WTC11 (cell line): ENCODE measurements around the gene PGP. TPM values are rescaled to one million over a fixed set of nuclear protein-coding genes. Genes with fewer than 3 reads are reported as not detected.

Source experiments
- ATAC-seq: fragments of 200-7000 bp; cut with Tn5 transposase; 2 replicates; pipeline ENCODE4 v1.10.0; 2021; ENCODE audit warnings: mild to moderate bottlenecking, moderate library complexity
- CTCF ChIA-PET: fragments of 300-600 bp; sonication (Branson Sonifier 250); formaldehyde crosslinking; loops from one replicate; lab custom pipeline; 2021; ENCODE audit warnings: antibody characterized with exemption; lab: Charles Lee
- POLR2A ChIA-PET: fragments of 350-600 bp; sonication (Branson Sonifier 250); formaldehyde crosslinking; loops from one replicate; lab custom pipeline; 2021; ENCODE audit warnings: antibody characterized with exemption; lab: Charles Lee
- DNase-seq: peaks from one replicate; pipeline ENCODE4 v3.0.0; 2021; ENCODE audit warnings: low spot score
- H3K27ac Mint-ChIP-seq: 2 replicates; pipeline ENCODE4 v1.8.0; 2021; ENCODE audit warnings: mixed read lengths
- H3K27me3 Mint-ChIP-seq: 2 replicates; pipeline ENCODE4 v1.8.0; 2021; ENCODE audit warnings: low read depth, mild to moderate bottlenecking, moderate library complexity, mixed read lengths
- H3K36me3 Mint-ChIP-seq: 2 replicates; pipeline ENCODE4 v1.8.0; 2021; ENCODE audit warnings: mixed read lengths
- H3K4me1 Mint-ChIP-seq: 2 replicates; pipeline ENCODE4 v1.8.0; 2022; ENCODE audit warnings: mixed read lengths
- H3K4me3 Mint-ChIP-seq: 2 replicates; pipeline ENCODE4 v1.8.0; 2021; ENCODE audit warnings: mild to moderate bottlenecking, moderate library complexity, mixed read lengths
- H3K9me3 Mint-ChIP-seq: 2 replicates; pipeline ENCODE4 v1.8.0; 2021; ENCODE audit warnings: mixed read lengths
- ATF1 ChIP-seq: sonication (generic); formaldehyde crosslinking; IDR thresholded peaks from 2 replicates; pipeline ENCODE4 v1.8.1; 2023; ENCODE audit warnings: mild to moderate bottlenecking, moderate library complexity, missing genetic modification reagents
- EMX1 ChIP-seq: fragments of 250-450 bp; sonication (Bioruptor Pico); IDR thresholded peaks from 2 replicates; pipeline ENCODE4 v1.8.0; 2021; ENCODE audit warnings: mild to moderate bottlenecking
- GTF2I ChIP-seq: fragments of 250-450 bp; sonication (Bioruptor Pico); conservative IDR thresholded peaks from 2 replicates; pipeline ENCODE4 v1.4.0; 2021; ENCODE audit warnings: mild to moderate bottlenecking
- HMGA2 ChIP-seq: fragments of 250-450 bp; sonication (Bioruptor Pico); IDR thresholded peaks from 2 replicates; pipeline ENCODE4 v1.4.0; 2021; ENCODE audit warnings: mild to moderate bottlenecking, moderate library complexity
- MXD4 ChIP-seq: fragments of 250-450 bp; sonication (Bioruptor Pico); IDR thresholded peaks from 2 replicates; pipeline ENCODE4 v1.8.0; 2021; ENCODE audit warnings: mild to moderate bottlenecking, moderate library complexity, borderline replicate concordance
- NFATC4 ChIP-seq: fragments of 250-450 bp; sonication (Bioruptor Pico); IDR thresholded peaks from 2 replicates; pipeline ENCODE4 v1.9.0; 2021; ENCODE audit warnings: mild to moderate bottlenecking
- OVOL2 ChIP-seq: fragments of 250-450 bp; sonication (Bioruptor Pico); IDR thresholded peaks from 2 replicates; pipeline ENCODE4 v1.9.0; 2021; ENCODE audit warnings: mild to moderate bottlenecking, borderline replicate concordance
- PRRX2 ChIP-seq: fragments of 250-450 bp; sonication (Bioruptor Pico); IDR thresholded peaks from 2 replicates; pipeline ENCODE4 v1.8.0; 2021; ENCODE audit warnings: mild to moderate bottlenecking
- SMAD3 ChIP-seq: sonication (generic); formaldehyde crosslinking; IDR thresholded peaks from 2 replicates; pipeline ENCODE4 v1.8.0; 2022; ENCODE audit warnings: missing genetic modification reagents, mild to moderate bottlenecking, borderline replicate concordance
- SP1 ChIP-seq: sonication (generic); formaldehyde crosslinking; conservative IDR thresholded peaks from 2 replicates; pipeline ENCODE4 v1.8.1; 2022; ENCODE audit warnings: missing genetic modification reagents
- TCF7 ChIP-seq: sonication (generic); formaldehyde crosslinking; IDR thresholded peaks from 2 replicates; pipeline ENCODE4 v1.8.0; 2022; ENCODE audit warnings: mild to moderate bottlenecking, low read depth, missing genetic modification reagents, moderate library complexity
- TP53 ChIP-seq: sonication (generic); formaldehyde crosslinking; IDR thresholded peaks from 2 replicates; pipeline ENCODE4 v1.8.1; 2023; ENCODE audit warnings: mild to moderate bottlenecking, missing genetic modification reagents
- ZNF232 ChIP-seq: sonication (generic); formaldehyde crosslinking; IDR thresholded peaks from 2 replicates; pipeline ENCODE4 v1.8.0; 2022; ENCODE audit warnings: mild to moderate bottlenecking, missing genetic modification reagents
- total RNA-seq: library from RNA; stranded (reverse); gene quantifications from 3 replicates; pipeline ENCODE4 v1.2.3, GENCODE V29; 2021
- TF ChIP-seq, protein P1 (sequence below): sonication (generic); formaldehyde crosslinking; IDR thresholded peaks from 2 replicates; pipeline ENCODE4 v1.8.0; 2023; ENCODE audit warnings: missing genetic modification reagents
- TF ChIP-seq, protein P2 (sequence below): fragments of 250-450 bp; sonication (Bioruptor Pico); IDR thresholded peaks from 2 replicates; pipeline ENCODE4 v1.9.0; 2021; ENCODE audit warnings: mild to moderate bottlenecking
- TF ChIP-seq, protein P3 (sequence below): sonication (generic); formaldehyde crosslinking; IDR thresholded peaks from 2 replicates; pipeline ENCODE4 v1.8.0; 2023; ENCODE audit warnings: mild to moderate bottlenecking, missing genetic modification reagents
- TF ChIP-seq, protein P4 (sequence below): sonication (generic); formaldehyde crosslinking; IDR thresholded peaks from 2 replicates; pipeline ENCODE4 v1.8.0; 2022; ENCODE audit warnings: missing genetic modification reagents
- TF ChIP-seq, protein P5 (sequence below): sonication (generic); formaldehyde crosslinking; IDR thresholded peaks from 2 replicates; pipeline ENCODE4 v1.8.1; 2022; ENCODE audit warnings: low read depth, missing genetic modification reagents, borderline replicate concordance
- TF ChIP-seq, protein P6 (sequence below): sonication (generic); formaldehyde crosslinking; IDR thresholded peaks from 2 replicates; pipeline ENCODE4 v1.8.0; 2023; ENCODE audit warnings: missing genetic modification reagents, mild to moderate bottlenecking, borderline replicate concordance

PGP gene
- total RNA-seq, 1 experiment from 2014 or later, result 39.5 TPM

DNA sequence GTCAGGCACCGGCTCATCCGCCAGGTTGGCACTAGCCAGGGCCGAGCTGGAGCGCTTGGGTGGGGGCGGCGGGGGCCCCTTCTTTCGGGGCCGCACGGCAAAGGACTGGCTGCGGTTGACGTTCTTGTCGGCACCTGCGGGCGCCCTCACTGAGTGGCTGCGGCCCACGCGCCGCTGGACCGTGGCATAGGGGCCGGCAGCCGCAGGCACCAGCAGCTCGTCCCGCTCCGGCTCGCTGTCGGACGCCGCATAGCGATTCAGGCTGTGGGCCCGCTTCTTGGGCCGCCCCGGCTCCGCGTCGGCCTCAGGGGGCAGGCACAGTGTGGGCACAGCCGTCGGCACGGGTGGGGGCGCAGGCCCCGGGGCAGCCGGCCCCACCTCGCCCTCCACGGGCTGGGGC lies 34.2 kb downstream of the PGP start:
- Mint-ChIP-seq H3K4me1 (0 out of 2 replicates have a peak, but pooled peaks cover 3% of the 10 kb centered on the region), H3K27ac (no peak overlapping the region), H3K36me3 (peaks cover 6% of the 10 kb centered on the region), H3K4me3 (no peak overlapping the region), H3K27me3 (no peaks in the 10 kb centered on the region), H3K9me3 (no peaks in the 10 kb centered on the region)
- POLR2A ChIA-PET, result no interaction called here
- ATAC-seq, result no peak
- TF ChIP-seq SP1 (CRISPR knock-in tag) (no peak), GTF2I (CRISPR knock-in tag) (no peak), ZNF232 (CRISPR knock-in tag) (no peak), HMGA2 (no peak), TP53 (CRISPR knock-in tag) (no peak), MXD4 (CRISPR knock-in tag) (no peak), OVOL2 (no peak), NFATC4 (no peak), ATF1 (CRISPR knock-in tag) (no peak)
- TF ChIP-seq, protein P1, sequence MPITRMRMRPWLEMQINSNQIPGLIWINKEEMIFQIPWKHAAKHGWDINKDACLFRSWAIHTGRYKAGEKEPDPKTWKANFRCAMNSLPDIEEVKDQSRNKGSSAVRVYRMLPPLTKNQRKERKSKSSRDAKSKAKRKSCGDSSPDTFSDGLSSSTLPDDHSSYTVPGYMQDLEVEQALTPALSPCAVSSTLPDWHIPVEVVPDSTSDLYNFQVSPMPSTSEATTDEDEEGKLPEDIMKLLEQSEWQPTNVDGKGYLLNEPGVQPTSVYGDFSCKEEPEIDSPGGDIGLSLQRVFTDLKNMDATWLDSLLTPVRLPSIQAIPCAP (CRISPR knock-in tag), result no peak
- TF ChIP-seq, protein P2, sequence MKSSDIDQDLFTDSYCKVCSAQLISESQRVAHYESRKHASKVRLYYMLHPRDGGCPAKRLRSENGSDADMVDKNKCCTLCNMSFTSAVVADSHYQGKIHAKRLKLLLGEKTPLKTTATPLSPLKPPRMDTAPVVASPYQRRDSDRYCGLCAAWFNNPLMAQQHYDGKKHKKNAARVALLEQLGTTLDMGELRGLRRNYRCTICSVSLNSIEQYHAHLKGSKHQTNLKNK, result no peak
- TF ChIP-seq, protein P3, sequence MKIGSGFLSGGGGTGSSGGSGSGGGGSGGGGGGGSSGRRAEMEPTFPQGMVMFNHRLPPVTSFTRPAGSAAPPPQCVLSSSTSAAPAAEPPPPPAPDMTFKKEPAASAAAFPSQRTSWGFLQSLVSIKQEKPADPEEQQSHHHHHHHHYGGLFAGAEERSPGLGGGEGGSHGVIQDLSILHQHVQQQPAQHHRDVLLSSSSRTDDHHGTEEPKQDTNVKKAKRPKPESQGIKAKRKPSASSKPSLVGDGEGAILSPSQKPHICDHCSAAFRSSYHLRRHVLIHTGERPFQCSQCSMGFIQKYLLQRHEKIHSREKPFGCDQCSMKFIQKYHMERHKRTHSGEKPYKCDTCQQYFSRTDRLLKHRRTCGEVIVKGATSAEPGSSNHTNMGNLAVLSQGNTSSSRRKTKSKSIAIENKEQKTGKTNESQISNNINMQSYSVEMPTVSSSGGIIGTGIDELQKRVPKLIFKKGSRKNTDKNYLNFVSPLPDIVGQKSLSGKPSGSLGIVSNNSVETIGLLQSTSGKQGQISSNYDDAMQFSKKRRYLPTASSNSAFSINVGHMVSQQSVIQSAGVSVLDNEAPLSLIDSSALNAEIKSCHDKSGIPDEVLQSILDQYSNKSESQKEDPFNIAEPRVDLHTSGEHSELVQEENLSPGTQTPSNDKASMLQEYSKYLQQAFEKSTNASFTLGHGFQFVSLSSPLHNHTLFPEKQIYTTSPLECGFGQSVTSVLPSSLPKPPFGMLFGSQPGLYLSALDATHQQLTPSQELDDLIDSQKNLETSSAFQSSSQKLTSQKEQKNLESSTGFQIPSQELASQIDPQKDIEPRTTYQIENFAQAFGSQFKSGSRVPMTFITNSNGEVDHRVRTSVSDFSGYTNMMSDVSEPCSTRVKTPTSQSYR (CRISPR knock-in tag), result no peak
- TF ChIP-seq, protein P4, sequence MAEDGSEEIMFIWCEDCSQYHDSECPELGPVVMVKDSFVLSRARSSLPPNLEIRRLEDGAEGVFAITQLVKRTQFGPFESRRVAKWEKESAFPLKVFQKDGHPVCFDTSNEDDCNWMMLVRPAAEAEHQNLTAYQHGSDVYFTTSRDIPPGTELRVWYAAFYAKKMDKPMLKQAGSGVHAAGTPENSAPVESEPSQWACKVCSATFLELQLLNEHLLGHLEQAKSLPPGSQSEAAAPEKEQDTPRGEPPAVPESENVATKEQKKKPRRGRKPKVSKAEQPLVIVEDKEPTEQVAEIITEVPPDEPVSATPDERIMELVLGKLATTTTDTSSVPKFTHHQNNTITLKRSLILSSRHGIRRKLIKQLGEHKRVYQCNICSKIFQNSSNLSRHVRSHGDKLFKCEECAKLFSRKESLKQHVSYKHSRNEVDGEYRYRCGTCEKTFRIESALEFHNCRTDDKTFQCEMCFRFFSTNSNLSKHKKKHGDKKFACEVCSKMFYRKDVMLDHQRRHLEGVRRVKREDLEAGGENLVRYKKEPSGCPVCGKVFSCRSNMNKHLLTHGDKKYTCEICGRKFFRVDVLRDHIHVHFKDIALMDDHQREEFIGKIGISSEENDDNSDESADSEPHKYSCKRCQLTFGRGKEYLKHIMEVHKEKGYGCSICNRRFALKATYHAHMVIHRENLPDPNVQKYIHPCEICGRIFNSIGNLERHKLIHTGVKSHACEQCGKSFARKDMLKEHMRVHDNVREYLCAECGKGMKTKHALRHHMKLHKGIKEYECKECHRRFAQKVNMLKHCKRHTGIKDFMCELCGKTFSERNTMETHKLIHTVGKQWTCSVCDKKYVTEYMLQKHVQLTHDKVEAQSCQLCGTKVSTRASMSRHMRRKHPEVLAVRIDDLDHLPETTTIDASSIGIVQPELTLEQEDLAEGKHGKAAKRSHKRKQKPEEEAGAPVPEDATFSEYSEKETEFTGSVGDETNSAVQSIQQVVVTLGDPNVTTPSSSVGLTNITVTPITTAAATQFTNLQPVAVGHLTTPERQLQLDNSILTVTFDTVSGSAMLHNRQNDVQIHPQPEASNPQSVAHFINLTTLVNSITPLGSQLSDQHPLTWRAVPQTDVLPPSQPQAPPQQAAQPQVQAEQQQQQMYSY (CRISPR knock-in tag), result no peak
- TF ChIP-seq, protein P5, sequence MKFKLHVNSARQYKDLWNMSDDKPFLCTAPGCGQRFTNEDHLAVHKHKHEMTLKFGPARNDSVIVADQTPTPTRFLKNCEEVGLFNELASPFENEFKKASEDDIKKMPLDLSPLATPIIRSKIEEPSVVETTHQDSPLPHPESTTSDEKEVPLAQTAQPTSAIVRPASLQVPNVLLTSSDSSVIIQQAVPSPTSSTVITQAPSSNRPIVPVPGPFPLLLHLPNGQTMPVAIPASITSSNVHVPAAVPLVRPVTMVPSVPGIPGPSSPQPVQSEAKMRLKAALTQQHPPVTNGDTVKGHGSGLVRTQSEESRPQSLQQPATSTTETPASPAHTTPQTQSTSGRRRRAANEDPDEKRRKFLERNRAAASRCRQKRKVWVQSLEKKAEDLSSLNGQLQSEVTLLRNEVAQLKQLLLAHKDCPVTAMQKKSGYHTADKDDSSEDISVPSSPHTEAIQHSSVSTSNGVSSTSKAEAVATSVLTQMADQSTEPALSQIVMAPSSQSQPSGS, result no peak
- no peak for DNase-seq
- CTCF ChIA-PET, result no interaction called here

DNA sequence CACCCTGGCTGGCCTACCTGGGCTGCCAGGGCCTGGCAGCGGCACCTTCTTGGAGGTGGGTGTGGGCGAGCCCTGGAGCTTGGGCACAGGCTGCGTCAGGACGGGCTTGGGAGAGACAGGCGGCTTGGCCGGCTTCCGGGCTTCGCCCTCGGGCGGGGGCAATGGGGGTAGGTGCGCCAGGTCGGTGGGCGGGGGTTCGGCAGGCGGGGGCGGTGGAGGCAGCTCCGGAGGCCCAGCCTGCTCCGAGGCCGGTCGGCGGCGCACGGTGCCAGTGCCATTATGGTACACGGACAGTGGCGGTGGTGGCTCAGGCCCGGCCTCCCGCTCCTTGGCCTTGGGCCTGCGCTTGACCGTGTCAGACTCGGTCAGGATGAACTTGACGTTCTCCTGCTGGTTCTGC lies 35.1 kb downstream of the PGP start:
- Mint-ChIP-seq H3K27me3 (no peaks in the 10 kb centered on the region), H3K4me3 (no peak overlapping the region)
- CTCF ChIA-PET, result no interaction called here
- DNase-seq, result no peak
- TF ChIP-seq TCF7 (CRISPR knock-in tag), result no peak
- TF ChIP-seq PRRX2 (CRISPR knock-in tag), result no peak
- TF ChIP-seq SMAD3 (CRISPR knock-in tag), result no peak
- TF ChIP-seq, protein P6, sequence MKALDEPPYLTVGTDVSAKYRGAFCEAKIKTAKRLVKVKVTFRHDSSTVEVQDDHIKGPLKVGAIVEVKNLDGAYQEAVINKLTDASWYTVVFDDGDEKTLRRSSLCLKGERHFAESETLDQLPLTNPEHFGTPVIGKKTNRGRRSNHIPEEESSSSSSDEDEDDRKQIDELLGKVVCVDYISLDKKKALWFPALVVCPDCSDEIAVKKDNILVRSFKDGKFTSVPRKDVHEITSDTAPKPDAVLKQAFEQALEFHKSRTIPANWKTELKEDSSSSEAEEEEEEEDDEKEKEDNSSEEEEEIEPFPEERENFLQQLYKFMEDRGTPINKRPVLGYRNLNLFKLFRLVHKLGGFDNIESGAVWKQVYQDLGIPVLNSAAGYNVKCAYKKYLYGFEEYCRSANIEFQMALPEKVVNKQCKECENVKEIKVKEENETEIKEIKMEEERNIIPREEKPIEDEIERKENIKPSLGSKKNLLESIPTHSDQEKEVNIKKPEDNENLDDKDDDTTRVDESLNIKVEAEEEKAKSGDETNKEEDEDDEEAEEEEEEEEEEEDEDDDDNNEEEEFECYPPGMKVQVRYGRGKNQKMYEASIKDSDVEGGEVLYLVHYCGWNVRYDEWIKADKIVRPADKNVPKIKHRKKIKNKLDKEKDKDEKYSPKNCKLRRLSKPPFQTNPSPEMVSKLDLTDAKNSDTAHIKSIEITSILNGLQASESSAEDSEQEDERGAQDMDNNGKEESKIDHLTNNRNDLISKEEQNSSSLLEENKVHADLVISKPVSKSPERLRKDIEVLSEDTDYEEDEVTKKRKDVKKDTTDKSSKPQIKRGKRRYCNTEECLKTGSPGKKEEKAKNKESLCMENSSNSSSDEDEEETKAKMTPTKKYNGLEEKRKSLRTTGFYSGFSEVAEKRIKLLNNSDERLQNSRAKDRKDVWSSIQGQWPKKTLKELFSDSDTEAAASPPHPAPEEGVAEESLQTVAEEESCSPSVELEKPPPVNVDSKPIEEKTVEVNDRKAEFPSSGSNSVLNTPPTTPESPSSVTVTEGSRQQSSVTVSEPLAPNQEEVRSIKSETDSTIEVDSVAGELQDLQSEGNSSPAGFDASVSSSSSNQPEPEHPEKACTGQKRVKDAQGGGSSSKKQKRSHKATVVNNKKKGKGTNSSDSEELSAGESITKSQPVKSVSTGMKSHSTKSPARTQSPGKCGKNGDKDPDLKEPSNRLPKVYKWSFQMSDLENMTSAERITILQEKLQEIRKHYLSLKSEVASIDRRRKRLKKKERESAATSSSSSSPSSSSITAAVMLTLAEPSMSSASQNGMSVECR, result no peak
- TF ChIP-seq EMX1, result no peak
- TF ChIP-seq, all 79 proteins: peak for 0
- POLR2A ChIA-PET, result no interaction called here
- Mint-ChIP-seq H3K27ac (no peak overlapping the region), H3K9me3 (no peaks in the 10 kb centered on the region), H3K4me1 (0 out of 2 replicates have a peak, but pooled peaks cover 3% of the 10 kb centered on the region), H3K36me3 (peaks cover 6% of the 10 kb centered on the region)
- ATAC-seq, result no peak
